DMS53 (cell line): ENCODE measurements around the gene ZFYVE1.

Experiments used
- DNase-seq: peaks from one replicate; lab custom pipeline; 2025; lab: John Stamatoyannopoulos, UW

ZFYVE1 gene

DNA sequence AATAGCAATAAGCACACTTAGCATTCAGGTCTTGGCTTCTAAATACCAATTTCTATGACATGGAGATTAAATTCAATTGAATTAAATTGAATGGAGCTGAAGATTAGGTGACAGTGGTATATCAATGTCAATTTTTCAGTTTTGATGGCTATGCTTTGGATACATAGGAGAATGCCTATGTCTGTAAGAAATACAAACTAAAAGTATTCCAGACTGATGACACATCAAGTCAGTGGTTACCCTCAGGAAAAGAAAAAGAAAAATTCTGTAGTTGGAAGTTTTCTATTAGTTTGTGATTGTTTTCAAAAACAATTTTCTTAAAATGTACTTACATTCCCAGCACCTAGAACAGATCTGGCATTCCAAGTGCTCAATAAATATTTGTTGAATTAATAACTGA, 105.5 kb downstream of the ZFYVE1 start:
- no peak for DNase-seq

DNA sequence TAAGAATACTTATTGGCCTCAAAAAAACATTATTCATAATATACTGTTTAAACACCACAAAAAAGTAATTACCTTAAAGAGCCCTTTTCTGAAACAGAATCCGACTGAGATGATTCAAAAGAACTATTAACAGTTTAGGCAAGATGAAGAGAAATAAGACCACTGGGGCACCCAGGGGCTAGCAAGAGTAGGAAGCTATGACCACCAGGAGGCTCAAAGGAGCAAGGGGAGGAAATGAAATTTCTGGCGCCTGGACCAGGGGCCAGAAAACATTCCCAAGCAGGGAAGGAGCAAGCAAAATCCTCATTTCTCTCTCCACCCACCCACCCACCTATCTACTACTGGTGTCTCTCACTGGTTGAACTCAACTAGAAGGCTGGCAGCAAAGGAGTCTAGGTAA, 106.9 kb downstream of the ZFYVE1 start:
- no peak for DNase-seq
